Measurements from ENCODE around the gene GPAM. TPM values are rescaled to one million over a fixed set of nuclear protein-coding genes. Genes with fewer than 3 reads are reported as not detected.

Gene GPAM
- total and polyA plus RNA-seq, 8 donors = 1.2 to 14.0 (median 3.0) TPM

- no peak for TF ChIP-seq POLR2A (IDR thresholded peaks at IDR 0.05)
- no peak for TF ChIP-seq POLR2AphosphoS5 (IDR thresholded peaks at IDR 0.05)
- TF ChIP-seq CTCF (IDR thresholded peaks at IDR 0.05) = no peak
- no peak for TF ChIP-seq EP300 (IDR thresholded peaks at IDR 0.05)
- intact Hi-C loops (cut with DNase I; ENCODE audit: low total_unique reads) = no loop called here
- DNase-seq = no peak
- Histone ChIP-seq H3K9me3 (no peaks in the 10 kb centered on the region), H3K27ac (no peak overlapping the region), H3K4me3 (no peak overlapping the region), H3K27me3 (no peaks in the 10 kb centered on the region), H3K4me1 (no peaks in the 10 kb centered on the region), H3K36me3 (no peaks in the 10 kb centered on the region)
- WGBS, 5 donors = 61 to 83% (median 70%) methylated on average over 4 of the region's 4 CpGs
Measured at GRCh38 chr10:112132435-112132834, 51.1 kb downstream of the GPAM start.

GRCh38 chr10:112131996-112132395 is 51.6 kb downstream of the GPAM start:
- intact Hi-C loops (cut with DNase I; ENCODE audit: low total_unique reads) = no loop called here
- Histone ChIP-seq H3K27me3 (no peaks in the 10 kb centered on the region), H3K4me1 (no peaks in the 10 kb centered on the region), H3K9me3 (no peaks in the 10 kb centered on the region), H3K27ac (no peak overlapping the region), H3K4me3 (no peak overlapping the region), H3K36me3 (no peaks in the 10 kb centered on the region)
- no peak for TF ChIP-seq EP300 (IDR thresholded peaks at IDR 0.05)
- TF ChIP-seq CTCF (IDR thresholded peaks at IDR 0.05) = no peak
- TF ChIP-seq POLR2A (IDR thresholded peaks at IDR 0.05) = no peak
- no peak for TF ChIP-seq POLR2AphosphoS5 (IDR thresholded peaks at IDR 0.05)
- no peak for DNase-seq
- WGBS, 5 donors = 77 to 90% (median 83%) methylated on average over 3 of the region's 3 CpGs

DNA sequence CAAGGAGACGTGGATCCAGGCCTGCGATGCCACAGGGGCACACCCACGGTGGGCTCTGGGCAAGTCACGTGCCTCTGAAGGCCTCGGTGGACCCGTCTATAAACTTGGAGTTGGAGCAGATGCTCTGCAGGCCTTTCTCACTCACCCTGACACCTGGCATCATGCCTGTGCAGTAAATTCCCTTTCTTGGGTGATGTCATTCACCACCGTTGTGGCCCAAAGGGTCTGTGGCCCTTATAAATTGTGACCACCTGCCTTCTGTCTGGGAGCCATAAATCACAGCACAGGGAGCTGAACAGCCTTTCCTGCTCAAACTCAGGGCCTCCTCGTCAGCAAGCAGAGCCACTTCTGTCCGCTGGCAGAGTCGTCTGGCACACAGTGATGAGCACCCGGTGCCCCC is 52.2 kb downstream of the GPAM start:
- Histone ChIP-seq H3K4me3 (no peak overlapping the region), H3K4me1 (no peaks in the 10 kb centered on the region), H3K27ac (no peak overlapping the region), H3K9me3 (no peaks in the 10 kb centered on the region), H3K27me3 (no peaks in the 10 kb centered on the region), H3K36me3 (no peaks in the 10 kb centered on the region)
- intact Hi-C loops (cut with DNase I; ENCODE audit: low total_unique reads) = no loop called here
- WGBS, 5 donors = 70 to 77% (median 75%) methylated on average over 11 of the region's 11 CpGs
- TF ChIP-seq POLR2AphosphoS5 (IDR thresholded peaks at IDR 0.05) = no peak
- TF ChIP-seq CTCF (IDR thresholded peaks at IDR 0.05) = no peak
- no peak for TF ChIP-seq POLR2A (IDR thresholded peaks at IDR 0.05)
- no peak for TF ChIP-seq EP300 (IDR thresholded peaks at IDR 0.05)
- DNase-seq = no peak

DNA sequence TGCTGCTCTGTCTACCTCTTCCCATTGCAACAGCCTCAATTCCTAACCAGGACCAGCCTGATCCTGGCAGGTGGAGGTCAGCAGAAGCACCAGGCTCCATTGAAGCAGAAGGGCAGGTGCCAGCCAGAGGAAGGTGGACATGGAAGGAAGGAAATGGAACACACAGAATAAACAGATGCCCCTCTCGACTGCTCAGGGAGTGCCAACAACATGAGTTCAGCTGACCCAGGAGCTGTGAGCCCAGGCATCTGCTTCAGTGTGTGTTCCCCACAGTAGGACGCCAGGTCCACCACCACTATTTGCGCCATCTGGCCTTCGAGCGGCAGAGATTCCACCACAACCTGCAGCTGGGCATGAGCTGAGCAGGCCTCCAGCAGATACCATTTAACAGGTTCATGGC is 56.7 kb downstream of the GPAM start:
- H3K4me1 ChIP-seq = no peaks in the 10 kb centered on the region
- no peak for TF ChIP-seq CTCF (IDR thresholded peaks at IDR 0.05)
- TF ChIP-seq EP300 (IDR thresholded peaks at IDR 0.05) = no peak
- no peak for TF ChIP-seq POLR2A (IDR thresholded peaks at IDR 0.05)
- TF ChIP-seq POLR2AphosphoS5 (IDR thresholded peaks at IDR 0.05) = no peak
- no peaks in the 10 kb centered on the region for H3K9me3 ChIP-seq
- H3K27me3 ChIP-seq = no peaks in the 10 kb centered on the region
- no peak for DNase-seq
- no peak overlapping the region for H3K4me3 ChIP-seq
- H3K27ac ChIP-seq = no peak overlapping the region
- WGBS, 5 donors = 90 to 93% (median 92%) methylated on average over 3 to 5 of the region's 5 CpGs
- intact Hi-C loops (cut with DNase I; ENCODE audit: low total_unique reads) = no loop called here
- no peaks in the 10 kb centered on the region for H3K36me3 ChIP-seq
